Spleen (tissue), 7 donors: Measurements from ENCODE around the gene ACVR1.

Experiments used
- CTCF ChIP-seq, 11 experiments: fragments of 200-600 bp in 7 of 11; fragments of 450-650 bp in 4 of 11; sonication (generic) in 4 of 11; IDR thresholded peaks in 8 of 11; conservative IDR thresholded peaks in 3 of 11; 1 replicate in 7 of 11; 2 replicates in 4 of 11; pipeline versions ENCODE4 v1.4.0 to v1.8.0; 2016 to 2021; ENCODE audit warnings: antibody characterized with exemption in 11 of 11, inconsistent platforms in 4 of 11, mild to moderate bottlenecking in 1 of 11
- POLR2A ChIP-seq, 3 donors: fragments of 450-650 bp; IDR thresholded peaks; one replicate each; pipeline ENCODE4 v1.5.1; 2017; ENCODE audit warnings: antibody characterized with exemption in 3 of 3, mild to moderate bottlenecking in 1 of 3
- POLR2AphosphoS5 ChIP-seq, 3 donors: sonication (generic); formaldehyde crosslinking; IDR thresholded peaks; one replicate each; pipeline ENCODE4 v1.5.1; 2017; ENCODE audit warnings: antibody characterized with exemption in 3 of 3
- donor health status: DM: no; HTN: no; CAD: no; lungs with moderate emphysema.
- donor health status: DM: no; HTN: no; CAD: no.
- donor health status: DM: no; HTN: no; CAD: no.

- TF ChIP-seq POLR2AphosphoS5 (IDR thresholded peaks at IDR 0.05): no peak
- TF ChIP-seq CTCF (IDR thresholded peaks at IDR 0.05 in 8 of 11, conservative IDR thresholded peaks at IDR 0.05 in 3 of 11): no peak
- TF ChIP-seq POLR2A (IDR thresholded peaks at IDR 0.05): no peak
Observed at GRCh38 chr2:157805519-157805918, 70.6 kb downstream of the ACVR1 start.
